ENCODE results near the gene PTPRA. TPM values are rescaled to one million over a fixed set of nuclear protein-coding genes. Genes with fewer than 3 reads are reported as not detected.

The PTPRA gene
- total and polyA plus RNA-seq, 2 of the 8 experiments (the other 6 are each of a cell fraction or from before 2014, with no cell fraction given), result 47.7 to 51.3 TPM

DNA sequence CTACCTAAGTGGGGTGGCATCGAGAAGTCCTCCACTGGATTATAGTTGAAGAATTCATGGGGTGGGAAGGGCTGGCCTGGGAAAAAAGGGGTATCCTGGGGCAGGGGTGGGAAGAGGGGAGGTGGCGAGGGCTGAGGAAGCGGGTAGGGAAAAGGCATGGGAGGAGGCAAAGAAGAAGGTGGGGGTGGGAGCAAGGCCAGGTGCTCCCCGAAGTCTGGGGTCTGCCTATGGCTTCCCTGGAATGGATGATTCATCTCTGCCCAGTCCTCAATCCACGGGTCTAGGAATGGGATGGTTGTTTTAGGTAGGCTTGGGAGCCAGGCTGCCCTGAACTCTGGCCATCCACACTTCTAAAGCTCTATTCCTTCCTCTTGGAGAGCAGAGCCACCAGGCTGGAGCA lies 37.2 kb upstream of the PTPRA start:
- Histone ChIP-seq H4K91ac (replicated peaks; ENCODE audit: insufficient read length, low read length) (no peak overlapping the region), H3K27me3 (replicated peaks in 1 of 4; ENCODE audit: control insufficient read depth in 3 of 4, extremely low read depth in 1 of 4, insufficient read depth in 3 of 4, low read length in 3 of 4) (peaks cover 5 to 20% (median 18%) of the 10 kb centered on the region in 4 experiments), H4K5ac (ENCODE audit: insufficient read length, low read depth, low read length) (no peak overlapping the region), H3K14ac (ENCODE audit: insufficient read length) (no peak overlapping the region), H3K36me3 (ENCODE audit: control insufficient read depth in 2 of 4, insufficient read depth in 4 of 4, low read length in 3 of 4) (peaks cover 0 to 5% (median 0%) of the 10 kb centered on the region in 4 experiments; a peak in 1 of 8 replicates), H2AFZ (ENCODE audit: low read length) (no peak overlapping the region), H3K4ac (replicated peaks; ENCODE audit: insufficient read length, low read depth, low read length) (no peak overlapping the region), H3K4me1 (replicated peaks in 1 of 4; ENCODE audit: control insufficient read depth in 3 of 4, insufficient read depth in 4 of 4, low read length in 3 of 4) (no peaks in the 10 kb centered on the region; a peak in 1 of 7 replicates), H3K23me2 (ENCODE audit: low read depth, low read length) (peaks cover 5% of the 10 kb centered on the region; the same call in 1 of the 2 replicates), H2BK15ac (ENCODE audit: low read length) (no peak overlapping the region), H3K79me1 (ENCODE audit: low read depth, low read length) (no peaks in the 10 kb centered on the region), H3K79me2 (ENCODE audit: control insufficient read depth in 1 of 2, insufficient read depth in 2 of 2, low read length in 2 of 2) (no peaks in the 10 kb centered on the region), H2BK20ac (ENCODE audit: low read length) (no peak overlapping the region), H3K9me3 (ENCODE audit: insufficient read depth in 2 of 2, low read depth in 1 of 2, low read length in 1 of 2) (peaks cover 0 to 6% of the 10 kb centered on the region in 2 experiments; a peak in 1 of 4 replicates), H3K56ac (replicated peaks; ENCODE audit: insufficient read length, low read depth, low read length) (no peak overlapping the region), H3K27ac (ENCODE audit: low read depth, low read length) (no peak overlapping the region), H3K4me2 (ENCODE audit: insufficient read depth in 1 of 2, low read depth in 2 of 2, low read length in 2 of 2) (no peak overlapping the region), H2BK12ac (ENCODE audit: low read depth, low read length) (no peak overlapping the region), H2BK5ac (ENCODE audit: low read depth, low read length) (no peak overlapping the region), H2AK5ac (ENCODE audit: low read depth, low read length) (no peak overlapping the region), H3K18ac (ENCODE audit: extremely low read depth, low read length) (no peak overlapping the region), H3K9ac (replicated peaks in 1 of 4; ENCODE audit: extremely low read depth in 1 of 4, low read depth in 3 of 4, low read length in 3 of 4) (no peak overlapping the region), H2BK120ac (replicated peaks; ENCODE audit: low read depth, low read length) (no peak overlapping the region), H4K8ac (ENCODE audit: extremely low read depth, insufficient read depth, low read length) (no peak overlapping the region; the same call in 1 of the 2 replicates), H4K20me1 (replicated peaks in 1 of 2; ENCODE audit: control insufficient read depth in 1 of 2, insufficient read depth in 2 of 2, low read length in 2 of 2) (peaks cover 0 to 2% of the 10 kb centered on the region in 2 experiments), H3K23ac (ENCODE audit: insufficient read length) (no peak overlapping the region), H3K4me3 (ENCODE audit: extremely low read depth in 1 of 4, insufficient read depth in 2 of 4, low read depth in 3 of 4, low read length in 4 of 4) (no peak overlapping the region)
- TF ChIP-seq SRF (IDR thresholded peaks at IDR 0.05; ENCODE audit: low read depth, low read length), result no peak
- no peak for TF ChIP-seq EZH2 (IDR thresholded peaks at IDR 0.05; ENCODE audit: low read depth, low read length, severe bottlenecking)
- no peak for TF ChIP-seq NANOG (IDR thresholded peaks at IDR 0.05; ENCODE audit: insufficient read depth, low read depth, low read length, poor library complexity, severe bottlenecking)
- POLR2A ChIA-PET (ENCODE audit: partially characterized antibody), result no interaction called here
- CTCF ChIA-PET (ENCODE audit: partially characterized antibody), result interaction anchor here (1.1 to 1.8 kb wide), 2 partner anchors 81 to 83 kb away, joined by 3 to 6 read pairs; no protein-coding TSS in a partner anchor
- WGBS, 2 experiments (ENCODE audit: extremely low coverage in 1 of 2, insufficient coverage in 1 of 2, insufficient read length in 1 of 2, insufficient replicate concordance in 2 of 2, low coverage in 1 of 2, low lambda C conversion rate in 2 of 2, missing lambda C conversion rate in 1 of 2), result 74% methylated on average over 2 of the region's 5 CpGs; no CpG with 5 or more reads in 1 of the 2 experiments
- DNase-seq (ENCODE audit: low read depth in 1 of 2, low spot score in 2 of 2) (no peak), FAIRE-seq (no peak)
